ENCODE results near the gene TEDDM1.

TEDDM1 gene

GRCh38 chr1:182391362-182392049 lies 9.0 kb downstream of the TEDDM1 start, which contains the start of gene GLUL:
Gene GLUL, minus strand, starts transcription at chr1:182391790. Its CDS starts 3,053 bp downstream, at chr1:182388737.
- peak within 1 kb of the TSS; percentile 85 for H3K27ac ChIP-seq
- TF ChIP-seq CTCF (IDR thresholded peaks at IDR 0.05) (peak; percentile 29), ZFX (IDR thresholded peaks at IDR 0.05; ENCODE audit: borderline replicate concordance) (no peak)

GRCh38 chr1:182391028-182391361 lies 9.5 kb downstream of the TEDDM1 start:
- H3K27ac ChIP-seq = peak overlapping the region; percentile 85
- no peak for TF ChIP-seq ZFX (IDR thresholded peaks at IDR 0.05; ENCODE audit: borderline replicate concordance)
- no peak for TF ChIP-seq CTCF (IDR thresholded peaks at IDR 0.05)

- H3K27ac ChIP-seq = peak overlapping the region; percentile 85
- TF ChIP-seq ZFX (IDR thresholded peaks at IDR 0.05; ENCODE audit: borderline replicate concordance) (no peak), CTCF (IDR thresholded peaks at IDR 0.05) (no peak)
Observed at GRCh38 chr1:182389619-182390047, 10.8 kb downstream of the TEDDM1 start.

GRCh38 chr1:182388392-182389134 lies 11.9 kb downstream of the TEDDM1 start:
- TF ChIP-seq ZFX (IDR thresholded peaks at IDR 0.05; ENCODE audit: borderline replicate concordance) (no peak), CTCF (IDR thresholded peaks at IDR 0.05) (no peak)
- H3K27ac ChIP-seq = peak overlapping the region; percentile 85; the same call in 1 of the 2 replicates

- TF ChIP-seq CTCF (IDR thresholded peaks at IDR 0.05) (no peak), ZFX (IDR thresholded peaks at IDR 0.05; ENCODE audit: borderline replicate concordance) (no peak)
- no peak overlapping the region for H3K27ac ChIP-seq
Observed at GRCh38 chr1:182387566-182387965, 12.9 kb downstream of the TEDDM1 start.

- no peak overlapping the region for H3K27ac ChIP-seq
- TF ChIP-seq CTCF (IDR thresholded peaks at IDR 0.05) (no peak), ZFX (IDR thresholded peaks at IDR 0.05; ENCODE audit: borderline replicate concordance) (no peak)
Observed at GRCh38 chr1:182386980-182387379, 13.5 kb downstream of the TEDDM1 start.

All from 22Rv1 (cell line).